Smooth muscle cell (in vitro differentiated cells): ENCODE measurements around the gene ZSCAN5A. TPM values are rescaled to one million over a fixed set of nuclear protein-coding genes. Genes with fewer than 3 reads are reported as not detected.

Experiments
- DNase-seq: peaks from one replicate; lab custom pipeline; 2025; ENCODE audit not compliant: unreplicated experiment; lab: John Stamatoyannopoulos, UW
- H2AFZ ChIP-seq: fragments of 200-600 bp; sonication (generic); 2 replicates; pipeline ENCODE4 v1.6.0; 2016; ENCODE audit warnings: antibody characterized with exemption, low read depth, mild to moderate bottlenecking
- H3F3A ChIP-seq: fragments of 200-600 bp; sonication (generic); 2 replicates; pipeline ENCODE4 v1.6.0; 2017; ENCODE audit warnings: antibody characterized with exemption, low read depth
- H3K27ac ChIP-seq: fragments of 200-600 bp; sonication (generic); 2 replicates; pipeline ENCODE4 v1.5.1; 2016; ENCODE audit warnings: low read depth, mild to moderate bottlenecking
- H3K27me3 ChIP-seq: fragments of 200-600 bp; sonication (generic); 2 replicates; pipeline ENCODE4 v1.6.1; 2016; ENCODE audit warnings: low read depth, mild to moderate bottlenecking
- H3K36me3 ChIP-seq: fragments of 200-600 bp; sonication (generic); 2 replicates; pipeline ENCODE4 v1.5.1; 2016; ENCODE audit warnings: low read depth
- H3K4me1 ChIP-seq: fragments of 200-600 bp; sonication (generic); 2 replicates; pipeline ENCODE4 v1.5.1; 2016; ENCODE audit warnings: low read depth
- H3K4me2 ChIP-seq: fragments of 200-600 bp; sonication (generic); 2 replicates; pipeline ENCODE4 v1.6.0; 2016; ENCODE audit warnings: mild to moderate bottlenecking
- H3K4me3 ChIP-seq: fragments of 200-600 bp; sonication (generic); 2 replicates; pipeline ENCODE4 v1.5.1; 2016; ENCODE audit warnings: mild to moderate bottlenecking
- H3K79me2 ChIP-seq: fragments of 200-600 bp; sonication (generic); 2 replicates; pipeline ENCODE4 v1.6.0; 2016; ENCODE audit warnings: low read depth, mild to moderate bottlenecking
- H3K9ac ChIP-seq: fragments of 200-600 bp; sonication (generic); 2 replicates; pipeline ENCODE4 v1.6.0; 2016; ENCODE audit warnings: low read depth
- H3K9me3 ChIP-seq: fragments of 200-600 bp; sonication (generic); replicated peaks from 2 replicates; pipeline ENCODE4 v1.5.1; 2016; ENCODE audit warnings: low read depth
- H4K20me1 ChIP-seq: fragments of 200-600 bp; sonication (generic); 2 replicates; pipeline ENCODE4 v1.6.0; 2016; ENCODE audit warnings: low read depth
- CTCF ChIP-seq: fragments of 200-600 bp; sonication (generic); IDR thresholded peaks from 2 replicates; pipeline ENCODE4 v1.5.1; 2017; ENCODE audit warnings: borderline replicate concordance, mild to moderate bottlenecking, antibody characterized with exemption; ENCODE audit not compliant: insufficient read depth, poor library complexity, severe bottlenecking
- WGBS: methylation state at CpG from one replicate; pipeline ENCODE4 v1.1.7; 2016; ENCODE audit warnings: low lambda C conversion rate; 5-methylcytosine and 5-hydroxymethylcytosine counted together
- polyA plus RNA-seq: library from polyadenylated mRNA; unstranded; fragments of >200 nt; fragmentation: Nextera tagmentation; extraction: Ambion mirVana; gene quantifications from 2 replicates; pipeline ENCODE4 v1.2.1, GENCODE V29; 2016
- small RNA-seq: library from RNA; depleted of rRNA; stranded (forward); fragments of <200 nt; gene quantifications from one replicate; pipeline ENCODE3, GENCODE V24; 2014
- total RNA-seq: library from RNA; depleted of rRNA; stranded (reverse); fragments of >200 nt; gene quantifications from 2 replicates; pipeline ENCODE4 v1.2.3, GENCODE V29; 2014

The ZSCAN5A gene
- total and polyA plus RNA-seq, 2 experiments from 2014 or later, result 4.7 to 5.3 TPM

- Histone ChIP-seq H3K27me3 (no peaks in the 10 kb centered on the region), H3K9me3 (no peaks in the 10 kb centered on the region), H3K4me2 (no peak overlapping the region), H4K20me1 (no peaks in the 10 kb centered on the region), H3K9ac (no peak overlapping the region), H3K27ac (no peak overlapping the region), H2AFZ (no peak overlapping the region), H3K79me2 (no peaks in the 10 kb centered on the region), H3K4me3 (no peak overlapping the region), H3K4me1 (peaks cover 4% of the 10 kb centered on the region), H3K36me3 (no peaks in the 10 kb centered on the region), H3F3A (no peaks in the 10 kb centered on the region)
- DNase-seq, result no peak
- TF ChIP-seq CTCF, result no peak
- WGBS, result 78% methylated on average over 11 of the region's 11 CpGs
These were observed 140.1 kb downstream of the ZSCAN5A start for GRCh38 chr19:56174550-56174949.

GRCh38 chr19:56174086-56174485, 140.6 kb downstream of the ZSCAN5A start:
- TF ChIP-seq CTCF, result no peak
- Histone ChIP-seq H3K27ac (no peak overlapping the region), H3K36me3 (no peaks in the 10 kb centered on the region), H3K27me3 (no peaks in the 10 kb centered on the region), H3K4me2 (no peak overlapping the region), H4K20me1 (no peaks in the 10 kb centered on the region), H2AFZ (no peak overlapping the region), H3K79me2 (no peaks in the 10 kb centered on the region), H3F3A (no peaks in the 10 kb centered on the region), H3K4me3 (no peak overlapping the region), H3K9ac (no peak overlapping the region), H3K9me3 (no peaks in the 10 kb centered on the region), H3K4me1 (peaks cover 4% of the 10 kb centered on the region)
- DNase-seq, result no peak
- 39% methylated on average over 8 of the region's 9 CpGs for WGBS

Small RNAs within 50 kb of the gene (small RNA-seq; reads per million reads assigned to genes)
- not detected for gene RF00019

Other genes with a start within 250 kb of the ZSCAN5A start
- gene ZNF787, start 193.5 kb downstream of the ZSCAN5A start, total RNA-seq, result 7.4 and 10.0 TPM in 2 replicates
- gene ZNF787, start 193.5 kb downstream of the ZSCAN5A start, polyA plus RNA-seq, result 20.3 and 22.8 TPM in 2 replicates
- 10.8 and 20.0 TPM in 2 replicates for gene ZNF444, start 173.6 kb downstream of the ZSCAN5A start, total RNA-seq
- gene ZNF444, start 173.6 kb downstream of the ZSCAN5A start, polyA plus RNA-seq, result 40.6 and 55.5 TPM in 2 replicates
- gene GALP, start 138.8 kb downstream of the ZSCAN5A start, total RNA-seq, result not detected in 2 replicates
- gene GALP, start 138.8 kb downstream of the ZSCAN5A start, polyA plus RNA-seq, result not detected in 2 replicates
- gene ZSCAN5B, start 117.1 kb downstream of the ZSCAN5A start, total RNA-seq, result not detected in 2 replicates
- gene ZSCAN5B, start 117.1 kb downstream of the ZSCAN5A start, polyA plus RNA-seq, result 0.19 TPM in 1 of 2 replicates, not detected in the other
- gene ZSCAN5C, start 112.6 kb downstream of the ZSCAN5A start, total RNA-seq, result not detected in 2 replicates
- not detected in 2 replicates for gene ZSCAN5C, start 112.6 kb downstream of the ZSCAN5A start, polyA plus RNA-seq
- gene EDDM13, start 42.1 kb downstream of the ZSCAN5A start, total RNA-seq, result not detected in 2 replicates
- 0.58 and 0.80 TPM in 2 replicates for gene EDDM13, start 42.1 kb downstream of the ZSCAN5A start, polyA plus RNA-seq
- gene ZNF582, start 78.7 kb upstream of the ZSCAN5A start, total RNA-seq, result 0.99 and 4.9 TPM in 2 replicates
- gene ZNF582, start 78.7 kb upstream of the ZSCAN5A start, polyA plus RNA-seq, result 3.8 and 4.4 TPM in 2 replicates
- 5.5 and 7.9 TPM in 2 replicates for gene ZNF583, start 89.5 kb upstream of the ZSCAN5A start, total RNA-seq
- gene ZNF583, start 89.5 kb upstream of the ZSCAN5A start, polyA plus RNA-seq, result 5.2 and 6.4 TPM in 2 replicates
- gene ZNF667, start 162.5 kb upstream of the ZSCAN5A start, total RNA-seq, result 4.4 and 4.6 TPM in 2 replicates
- 2.3 and 2.7 TPM in 2 replicates for gene ZNF667, start 162.5 kb upstream of the ZSCAN5A start, polyA plus RNA-seq
- 0.90 and 2.0 TPM in 2 replicates for gene ZNF471, start 193.0 kb upstream of the ZSCAN5A start, total RNA-seq
- gene ZNF471, start 193.0 kb upstream of the ZSCAN5A start, polyA plus RNA-seq, result 1.0 and 1.1 TPM in 2 replicates
- gene ZFP28, start 224.1 kb upstream of the ZSCAN5A start, total RNA-seq, result 6.9 and 7.9 TPM in 2 replicates
- gene ZFP28, start 224.1 kb upstream of the ZSCAN5A start, polyA plus RNA-seq, result 5.2 and 6.2 TPM in 2 replicates